Stomach (tissue), 4 donors: Measurements from ENCODE around the gene BHMT.

Experiments
- CTCF ChIP-seq, 7 experiments: fragments of 450-650 bp in 4 of 7; fragments of 200-600 bp in 3 of 7; sonication (generic) in 3 of 7; IDR thresholded peaks; one replicate each; pipeline ENCODE4 v1.5.1; 2016 to 2019; ENCODE audit warnings: antibody characterized with exemption in 7 of 7, control low read depth in 2 of 7, mild to moderate bottlenecking in 1 of 7
- EP300 ChIP-seq: sonication (generic); formaldehyde crosslinking; IDR thresholded peaks from one replicate; pipeline ENCODE4 v1.6.1; 2017; ENCODE audit warnings: antibody characterized with exemption
- POLR2A ChIP-seq, 4 donors: fragments of 450-650 bp; IDR thresholded peaks; one replicate each; pipeline ENCODE4 v1.6.1; 2016; ENCODE audit warnings: antibody characterized with exemption in 4 of 4, control low read depth in 2 of 4, mild to moderate bottlenecking in 1 of 4, moderate library complexity in 1 of 4

GRCh38 chr5:79088507-79088906 is 23.1 kb upstream of the BHMT start:
- no peak for TF ChIP-seq EP300
- TF ChIP-seq POLR2A (IDR thresholded peaks at IDR 0.05): no peak
- TF ChIP-seq CTCF (IDR thresholded peaks at IDR 0.05): no peak
